LNCaP clone FGC (cell line): Measurements from ENCODE around the gene MED28.

Experiments
- DNase-seq: peaks from one replicate; pipeline ENCODE4 v3.0.0-alpha.2; 2011; ENCODE audit warnings: low read depth
- H3K4me3 ChIP-seq: 2 replicates; pipeline ENCODE4 v1.5.1; 2011; ENCODE audit warnings: mild to moderate bottlenecking, low read depth, low read length, control low read depth
- CTCF ChIP-seq: IDR thresholded peaks from 2 replicates; pipeline ENCODE4 v1.5.1; 2012; ENCODE audit warnings: mild to moderate bottlenecking; ENCODE audit not compliant: control insufficient read depth, insufficient read depth; ENCODE audit errors: extremely low read depth

Gene MED28

GRCh38 chr4:17680559-17681280 lies 66.3 kb downstream of the MED28 start:
- DNase-seq: no peak
- TF ChIP-seq CTCF: no peak
- no peak overlapping the region for H3K4me3 ChIP-seq

GRCh38 chr4:17681281-17682221 lies 67.1 kb downstream of the MED28 start:
- TF ChIP-seq CTCF: no peak
- DNase-seq: no peak
- no peak overlapping the region for H3K4me3 ChIP-seq

GRCh38 chr4:17682222-17682566 lies 67.8 kb downstream of the MED28 start:
- no peak for DNase-seq
- no peak overlapping the region for H3K4me3 ChIP-seq
- TF ChIP-seq CTCF: no peak
